Spleen (tissue), 11 donors: Measurements from ENCODE around the gene RAB6A. TPM values are rescaled to one million over a fixed set of nuclear protein-coding genes. Genes with fewer than 3 reads are reported as not detected.

Experiments used
- DNase-seq: peaks from one replicate; pipeline ENCODE4 v3.0.0-alpha.2; 2020
- H3K27ac ChIP-seq, 8 donors: fragments of 200-600 bp; sonication (generic) in 7 of 8; 1 replicate in 4 of 8; 2 replicates in 4 of 8; pipeline versions ENCODE4 v1.5.0 to v1.8.0; 2016 to 2021; ENCODE audit warnings: inconsistent platforms in 4 of 8, mild to moderate bottlenecking in 4 of 8, moderate library complexity in 1 of 8
- H3K27me3 ChIP-seq, 7 donors: fragments of 200-600 bp; sonication (generic) in 6 of 7; replicated peaks in 1 of 7; 1 replicate in 4 of 7; 2 replicates in 3 of 7; pipeline versions ENCODE4 v1.5.0 to v1.8.0; 2016 to 2021; ENCODE audit warnings: inconsistent platforms in 3 of 7, mild to moderate bottlenecking in 1 of 7
- H3K36me3 ChIP-seq, 6 donors: fragments of 200-600 bp; sonication (generic) in 5 of 6; 1 replicate in 4 of 6; 2 replicates in 2 of 6; pipeline versions ENCODE4 v1.5.0 to v1.8.0; 2016 to 2021; ENCODE audit warnings: inconsistent platforms in 2 of 6
- H3K4me1 ChIP-seq, 6 donors: fragments of 200-600 bp; sonication (generic) in 5 of 6; 1 replicate in 3 of 6; 2 replicates in 3 of 6; pipeline versions ENCODE4 v1.5.0 to v1.8.0; 2016 to 2021; ENCODE audit warnings: inconsistent platforms in 3 of 6
- H3K4me3 ChIP-seq, 8 donors: fragments of 200-600 bp; sonication (generic) in 7 of 8; 1 replicate in 4 of 8; 2 replicates in 4 of 8; pipeline versions ENCODE4 v1.5.0 to v1.8.0; 2016 to 2021; ENCODE audit warnings: inconsistent platforms in 4 of 8, mild to moderate bottlenecking in 4 of 8, moderate library complexity in 2 of 8
- H3K9me3 ChIP-seq, 8 donors: fragments of 200-600 bp; sonication (generic) in 7 of 8; 1 replicate in 4 of 8; 2 replicates in 4 of 8; pipeline versions ENCODE4 v1.5.0 to v1.8.0; 2016 to 2021; ENCODE audit warnings: inconsistent platforms in 4 of 8
- CTCF ChIP-seq, 11 experiments: fragments of 200-600 bp in 7 of 11; fragments of 450-650 bp in 4 of 11; sonication (generic) in 4 of 11; IDR thresholded peaks in 8 of 11; conservative IDR thresholded peaks in 3 of 11; 1 replicate in 7 of 11; 2 replicates in 4 of 11; pipeline versions ENCODE4 v1.4.0 to v1.8.0; 2016 to 2021; ENCODE audit warnings: antibody characterized with exemption in 11 of 11, inconsistent platforms in 4 of 11, mild to moderate bottlenecking in 1 of 11
- POLR2A ChIP-seq, 3 donors: fragments of 450-650 bp; IDR thresholded peaks; one replicate each; pipeline ENCODE4 v1.5.1; 2017; ENCODE audit warnings: antibody characterized with exemption in 3 of 3, mild to moderate bottlenecking in 1 of 3
- POLR2AphosphoS5 ChIP-seq, 3 donors: sonication (generic); formaldehyde crosslinking; IDR thresholded peaks; one replicate each; pipeline ENCODE4 v1.5.1; 2017; ENCODE audit warnings: antibody characterized with exemption in 3 of 3
- WGBS, 5 donors: extraction: QIAGEN DNeasy Blood & Tissue Kit in 3 of 5; methylation state at CpG; one replicate each; pipeline versions ENCODE4 v1.1.5 to v1.1.7; 2013 to 2018; 5-methylcytosine and 5-hydroxymethylcytosine counted together
- intact Hi-C: fragments of 100-400 bp; cut with DNase I; formaldehyde crosslinking; loops from one replicate; pipeline ENCODE4 v1.15.0; 2023; ENCODE audit warnings: low total_unique reads
- polyA plus RNA-seq, 3 donors: library from polyadenylated mRNA; stranded (reverse); fragments of 200-250 nt; gene quantifications; one replicate each; pipeline ENCODE4 v1.2.1, GENCODE V29; 2013
- total RNA-seq, 7 donors: library from RNA; depleted of rRNA in 3 of 7; stranded (reverse); fragments of >200 nt in 3 of 7; fragmentation: NEBNext Ultra II Directional in 4 of 7; extraction: Animal tissue kit (Norgen Biotek cat#: 25700) in 4 of 7; gene quantifications; one replicate each; pipeline versions ENCODE4 v1.1.0 to v1.2.1, GENCODE V29; 2016 to 2021
- donor health status: healthy with polysubstance abuse.
- donor health status: DM: no; HTN: no; CAD: no; lungs with moderate emphysema.
- donor health status: DM: no; HTN: no; CAD: no.
- donor health status: Bipolar disorder and iron deficiency.
- donor health status: healthy.
- donor health status: DM: no; HTN: no; CAD: no.
- donor health status: DM: yes; HTN: yes; CAD: no.

The RAB6A gene
- total and polyA plus RNA-seq, 10 donors: 25.7 to 144 (median 97.4) TPM

- intact Hi-C loops: loop anchor here (10.0 kb wide), 1 partner anchor 306 kb away; no protein-coding TSS in a partner anchor
- Histone ChIP-seq H3K4me1 (peaks cover 0 to 42% (median 27%) of the 10 kb centered on the region in 6 donors), H3K36me3 (no peaks in the 10 kb centered on the region), H3K27me3 (peaks cover 0 to 14% (median 0%) of the 10 kb centered on the region in 7 donors), H3K27ac (peak overlapping the region in 1 of 8 donors; percentile 28), H3K9me3 (no peaks in the 10 kb centered on the region), H3K4me3 (peak overlapping the region in 6 of 8 donors; percentile 16 to 59 (median 22))
- no peak for DNase-seq
- TF ChIP-seq POLR2A (IDR thresholded peaks at IDR 0.05) (no peak), POLR2AphosphoS5 (IDR thresholded peaks at IDR 0.05) (no peak), CTCF (IDR thresholded peaks at IDR 0.05 in 8 of 11, conservative IDR thresholded peaks at IDR 0.05 in 3 of 11) (no peak)
- WGBS, 5 donors: 28 to 55% (median 35%) methylated on average over 13 to 25 of the region's 25 CpGs
Measured at GRCh38 chr11:73660497-73661034, 100.3 kb downstream of the RAB6A start.

GRCh38 chr11:73659961-73660360, 100.9 kb downstream of the RAB6A start:
- DNase-seq: no peak

GRCh38 chr11:73656985-73657384, 103.9 kb downstream of the RAB6A start:
- H3K4me3 ChIP-seq: no peak overlapping the region
- H3K4me1 ChIP-seq: peaks cover 0 to 14% (median 13%) of the 10 kb centered on the region in 6 donors
- DNase-seq: no peak
- H3K27ac ChIP-seq: no peak overlapping the region
- intact Hi-C loops: no loop called here
- TF ChIP-seq CTCF (IDR thresholded peaks at IDR 0.05 in 8 of 11, conservative IDR thresholded peaks at IDR 0.05 in 3 of 11): no peak
- no peak for TF ChIP-seq POLR2AphosphoS5 (IDR thresholded peaks at IDR 0.05)
- no peak for TF ChIP-seq POLR2A (IDR thresholded peaks at IDR 0.05)
- peaks cover 0 to 14% (median 0%) of the 10 kb centered on the region in 7 donors for H3K27me3 ChIP-seq
- WGBS, 5 donors: 63 to 96% (median 77%) methylated on average over 3 of the region's 3 CpGs
- no peaks in the 10 kb centered on the region for H3K9me3 ChIP-seq
- no peaks in the 10 kb centered on the region for H3K36me3 ChIP-seq

More at GRCh38 chr11:73659961-73660360, 100.9 kb downstream of the RAB6A start:
- 89 to 94% (median 93%) methylated on average over 3 of the region's 3 CpGs for WGBS, 5 donors
- TF ChIP-seq POLR2AphosphoS5 (IDR thresholded peaks at IDR 0.05) (no peak), CTCF (IDR thresholded peaks at IDR 0.05 in 8 of 11, conservative IDR thresholded peaks at IDR 0.05 in 3 of 11) (no peak), POLR2A (IDR thresholded peaks at IDR 0.05) (no peak)
- Histone ChIP-seq H3K27ac (no peak overlapping the region), H3K36me3 (no peaks in the 10 kb centered on the region), H3K9me3 (no peaks in the 10 kb centered on the region), H3K4me1 (peaks cover 0 to 37% (median 26%) of the 10 kb centered on the region in 6 donors), H3K4me3 (no peak overlapping the region), H3K27me3 (peaks cover 0 to 14% (median 0%) of the 10 kb centered on the region in 7 donors)
- intact Hi-C loops: loop anchor here (10.0 kb wide), 1 partner anchor 305 kb away; no protein-coding TSS in a partner anchor

GRCh38 chr11:73655686-73656085, 105.2 kb downstream of the RAB6A start:
- intact Hi-C loops: no loop called here
- WGBS, 5 donors: 83 to 92% (median 90%) methylated on average over 3 to 8 of the region's 8 CpGs
- DNase-seq: no peak
- H3K27me3 ChIP-seq: peaks cover 0 to 4% (median 0%) of the 10 kb centered on the region in 7 donors
- no peaks in the 10 kb centered on the region for H3K36me3 ChIP-seq
- peaks cover 0 to 4% (median 4%) of the 10 kb centered on the region in 6 donors for H3K4me1 ChIP-seq
- H3K27ac ChIP-seq: no peak overlapping the region
- H3K9me3 ChIP-seq: no peaks in the 10 kb centered on the region
- TF ChIP-seq POLR2AphosphoS5 (IDR thresholded peaks at IDR 0.05) (no peak), CTCF (IDR thresholded peaks at IDR 0.05 in 8 of 11, conservative IDR thresholded peaks at IDR 0.05 in 3 of 11) (no peak)
- H3K4me3 ChIP-seq: no peak overlapping the region
